GM21526 (cell line): ENCODE results near the gene BDKRB2.

Experiments used
- ATAC-seq: cut with Tn5 transposase; IDR thresholded peaks from one replicate; pipeline ENCODE4 v1.9.1; 2021; ENCODE audit warnings: moderate library complexity; ENCODE audit not compliant: unreplicated experiment, low FRiP score

The BDKRB2 gene

DNA sequence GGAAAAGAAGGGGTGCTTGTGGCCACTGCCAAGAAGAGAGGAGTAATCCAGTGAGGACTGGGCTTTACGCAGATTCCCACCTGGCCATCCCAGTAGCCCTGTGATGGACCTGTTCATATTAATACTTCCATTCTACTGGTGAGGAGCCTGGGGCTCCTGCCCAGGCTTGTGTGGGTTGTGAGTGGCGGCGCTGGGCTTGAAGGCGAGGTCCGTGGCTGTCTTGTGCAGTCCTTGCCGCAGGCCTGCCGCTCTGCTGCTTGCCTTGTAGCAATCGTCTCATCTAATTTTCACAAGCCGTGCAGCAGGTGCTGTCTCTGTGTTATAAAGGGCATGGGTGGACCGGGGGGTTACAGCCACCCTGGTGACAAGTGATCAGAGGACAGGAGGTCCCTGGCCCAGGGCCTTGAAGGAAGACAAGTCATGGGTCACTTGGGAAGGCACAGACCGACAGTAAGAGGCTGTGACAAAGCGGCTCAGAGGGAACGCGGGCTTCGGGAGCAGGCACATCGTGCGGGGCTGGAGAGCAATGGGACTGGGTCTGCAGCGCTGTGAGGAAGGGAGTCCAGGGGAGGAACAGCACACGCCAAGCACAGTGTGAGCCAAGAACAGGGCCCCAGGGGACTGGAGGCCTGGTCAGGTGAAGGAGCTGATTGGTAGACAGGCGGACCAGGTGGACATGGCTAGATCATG is 7.3 kb upstream of the BDKRB2 start:
- ATAC-seq, result no peak

DNA sequence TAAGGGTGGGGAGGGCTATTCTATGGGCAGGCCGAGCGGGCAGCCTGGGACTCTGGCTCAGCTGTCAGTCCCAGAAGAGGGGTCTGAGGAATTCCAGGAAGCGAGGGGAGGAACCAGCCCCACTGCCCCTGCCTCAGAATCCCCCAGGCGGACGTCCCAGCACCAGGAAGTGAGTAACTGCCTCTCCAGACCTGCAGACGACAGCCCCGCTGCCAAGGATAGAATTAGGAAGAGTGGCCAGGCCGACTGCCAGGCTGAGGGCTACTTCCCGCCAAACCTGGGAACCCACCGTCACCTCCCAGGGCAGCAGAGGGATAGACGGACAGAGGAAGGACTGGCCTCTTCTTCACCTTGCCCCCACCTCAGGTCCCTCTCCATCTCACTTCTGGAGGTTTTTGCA is 6.7 kb upstream of the BDKRB2 start:
- no peak for ATAC-seq

DNA sequence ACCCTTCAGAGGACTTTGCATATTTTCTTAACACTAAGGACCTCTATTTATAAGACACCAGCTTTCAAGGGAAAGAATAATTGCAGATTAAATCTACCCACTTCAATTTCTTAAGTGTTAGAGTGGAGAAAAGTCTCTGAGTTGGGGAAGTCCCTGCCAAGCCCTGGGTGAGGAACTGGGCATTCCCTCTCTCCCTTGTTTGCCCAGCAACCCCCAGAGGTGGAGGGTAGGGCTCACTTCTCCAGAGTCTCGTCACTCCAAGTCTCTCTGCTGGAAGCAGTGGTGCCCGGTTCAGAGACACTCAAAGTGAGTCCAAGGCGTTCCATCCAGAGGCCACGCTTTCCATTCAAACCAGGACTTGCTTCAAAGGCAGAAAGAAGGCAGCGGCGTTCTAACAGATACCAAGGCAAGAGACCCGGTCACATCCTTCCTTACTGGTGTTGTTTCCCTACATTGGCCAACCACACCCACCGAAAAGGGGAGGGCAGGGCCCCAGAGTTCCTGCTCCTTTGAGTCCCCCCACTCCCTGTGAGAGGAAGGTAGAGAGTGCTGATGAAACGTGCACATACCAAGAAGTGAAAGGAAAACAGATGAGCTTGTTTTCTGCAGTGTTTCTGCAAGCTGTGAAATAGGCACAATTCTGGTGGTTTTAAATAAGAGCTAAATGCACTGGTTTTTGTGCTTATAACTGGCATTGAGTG is 6.1 kb upstream of the BDKRB2 start:
- no peak for ATAC-seq

DNA sequence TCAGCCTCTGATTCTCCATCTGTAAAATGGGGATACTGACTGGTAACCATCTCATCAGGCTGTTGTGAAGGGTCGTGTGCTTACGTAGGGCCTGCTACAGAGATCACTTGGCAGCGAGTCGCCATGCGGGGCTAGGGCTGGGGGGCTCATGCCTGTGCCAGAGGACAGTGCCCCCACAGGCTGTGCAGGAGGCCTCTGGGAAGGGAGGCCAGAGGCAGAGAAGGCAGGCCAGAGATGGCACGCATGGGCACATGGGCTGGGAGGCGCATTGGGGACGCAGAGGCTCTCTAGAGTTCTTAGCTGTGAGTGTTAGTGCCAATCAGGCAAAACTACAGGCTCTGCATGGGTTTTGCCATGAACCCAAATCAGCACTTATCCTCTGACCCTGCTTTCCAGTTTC is 3.5 kb upstream of the BDKRB2 start:
- no peak for ATAC-seq

DNA sequence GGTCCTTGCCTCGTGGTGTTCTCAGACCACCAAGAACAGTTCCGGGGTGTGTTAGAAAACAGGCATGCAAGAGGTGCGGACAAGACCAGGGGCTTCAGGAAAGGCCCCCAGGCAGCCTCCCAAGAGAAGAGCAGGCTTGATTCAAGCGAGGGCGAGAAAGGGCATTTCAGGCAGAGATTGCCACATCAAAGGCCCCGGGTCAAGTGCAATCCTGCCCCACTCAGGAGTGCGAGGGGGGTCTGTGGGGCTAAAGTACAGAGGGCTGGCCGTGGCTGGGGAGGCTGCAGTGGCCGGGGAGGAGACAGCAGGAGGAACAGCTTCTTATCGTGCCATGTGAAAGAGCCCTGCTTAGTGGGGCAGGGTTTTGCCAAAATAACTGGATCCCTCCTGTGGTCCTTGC is 2.7 kb upstream of the BDKRB2 start:
- no peak for ATAC-seq

DNA sequence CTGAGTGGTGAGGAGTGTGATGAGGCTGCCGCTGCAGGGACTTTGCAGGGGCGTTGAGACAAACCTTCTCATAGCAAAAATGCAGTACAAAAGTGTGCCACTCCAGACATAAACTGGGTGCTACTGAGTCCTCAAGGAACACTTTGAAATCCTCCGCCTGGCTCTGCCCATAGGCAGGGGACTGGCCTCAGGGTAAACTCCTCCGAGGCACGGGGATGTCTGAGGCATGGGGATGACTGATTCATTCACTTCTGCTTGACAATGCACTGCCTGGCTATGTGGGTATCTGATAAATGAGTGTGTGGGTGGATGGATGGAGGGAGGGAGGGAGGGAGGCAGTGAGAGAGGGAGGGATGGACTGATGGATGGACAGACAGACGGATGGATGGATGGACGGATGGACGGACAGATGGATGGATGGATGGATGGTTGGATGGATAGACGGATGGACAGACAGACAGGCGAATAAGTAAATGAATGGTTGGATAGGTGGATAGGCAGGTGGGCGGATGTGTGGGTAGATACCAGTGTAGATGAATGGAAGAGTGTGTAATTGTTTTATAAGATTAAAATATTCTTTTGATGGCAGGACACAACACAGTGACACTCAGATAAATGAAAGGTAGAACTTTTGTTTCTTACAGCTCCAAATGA is 2.1 kb upstream of the BDKRB2 start:
- no peak for ATAC-seq

DNA sequence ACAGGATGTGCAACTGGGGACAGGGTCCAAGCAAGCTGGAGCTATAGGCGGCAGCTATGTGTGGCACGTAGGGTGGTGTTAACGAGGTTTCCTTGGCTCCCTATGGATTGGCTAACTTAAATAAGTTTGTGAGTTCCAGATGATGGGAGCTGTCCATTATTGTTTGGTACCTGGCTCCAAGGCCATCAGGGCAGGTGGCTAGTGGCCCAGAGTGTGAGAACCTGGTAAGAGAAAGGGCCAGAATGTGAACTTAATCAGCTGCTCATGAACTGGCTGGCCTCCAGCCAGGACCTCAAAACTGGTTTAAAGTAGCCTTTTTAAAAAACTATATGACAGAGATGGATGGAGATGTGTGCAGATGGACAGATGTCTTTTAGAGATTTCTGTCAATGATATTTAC is 1.5 kb upstream of the BDKRB2 start:
- no peak for ATAC-seq

DNA sequence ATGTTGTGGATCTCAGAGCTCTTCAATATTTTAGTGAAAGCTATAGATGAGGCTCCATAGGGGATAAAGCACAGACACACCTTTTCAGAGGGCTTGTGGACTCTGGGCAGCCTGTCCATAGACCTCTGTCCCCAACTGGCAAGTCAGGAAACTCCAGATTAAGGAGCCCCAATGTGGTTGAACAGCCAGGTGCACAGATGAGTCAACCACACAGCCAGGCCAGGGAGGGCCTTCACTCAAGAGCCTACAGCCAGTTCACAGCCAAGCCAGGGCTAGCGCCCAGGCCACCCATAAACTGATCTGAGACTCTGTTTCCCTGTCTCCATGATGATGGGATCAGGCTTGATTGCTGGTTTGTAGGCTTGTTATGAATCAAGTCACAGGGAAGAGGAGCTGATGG is 1.0 kb upstream of the BDKRB2 start:
- no peak for ATAC-seq

DNA sequence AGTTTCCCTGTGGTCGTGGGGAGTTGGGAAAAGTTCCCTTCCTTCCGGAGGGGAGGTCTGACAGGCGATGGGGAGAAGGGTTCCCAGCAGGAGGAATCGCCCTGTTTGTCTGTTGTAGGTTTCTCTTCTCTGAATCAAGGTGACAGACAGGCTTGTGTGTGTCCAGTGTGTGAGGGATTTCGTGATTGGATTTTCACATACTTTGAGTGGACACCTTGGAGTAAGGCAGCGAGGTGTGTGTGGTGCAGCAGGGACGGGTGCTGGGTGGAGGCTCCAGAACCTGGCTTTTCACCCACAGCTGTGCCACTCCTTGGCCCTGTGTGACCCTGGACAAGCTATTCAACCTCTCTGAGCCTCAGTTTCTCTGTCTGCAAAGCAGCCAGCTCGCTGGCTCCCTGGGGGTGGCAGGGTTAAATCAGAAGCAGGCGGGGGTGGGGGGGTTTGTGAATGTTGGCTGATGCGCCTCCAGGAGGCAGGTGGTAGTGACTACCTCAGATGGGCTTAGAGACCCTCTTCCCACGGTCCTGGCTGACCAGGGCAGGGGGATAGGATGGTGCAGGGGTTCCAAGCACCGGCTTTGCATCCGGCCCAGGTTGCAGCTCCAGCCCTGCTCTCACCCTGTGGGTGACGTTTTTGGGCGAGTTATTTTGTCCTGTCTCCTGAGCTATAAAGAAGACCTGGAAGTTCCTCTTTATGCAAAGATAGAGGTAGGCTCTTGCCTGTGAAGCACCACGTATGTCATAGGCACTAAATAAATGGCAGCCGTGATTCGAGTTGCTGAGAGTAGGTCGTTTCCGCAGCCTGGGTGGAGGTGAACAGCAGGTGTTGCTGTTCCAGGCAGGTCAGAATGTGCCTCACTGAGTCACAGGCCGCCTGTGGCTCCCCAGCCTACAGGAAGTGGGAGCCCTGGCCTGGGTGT is 679 bp downstream of the BDKRB2 start:
- no peak for ATAC-seq

DNA sequence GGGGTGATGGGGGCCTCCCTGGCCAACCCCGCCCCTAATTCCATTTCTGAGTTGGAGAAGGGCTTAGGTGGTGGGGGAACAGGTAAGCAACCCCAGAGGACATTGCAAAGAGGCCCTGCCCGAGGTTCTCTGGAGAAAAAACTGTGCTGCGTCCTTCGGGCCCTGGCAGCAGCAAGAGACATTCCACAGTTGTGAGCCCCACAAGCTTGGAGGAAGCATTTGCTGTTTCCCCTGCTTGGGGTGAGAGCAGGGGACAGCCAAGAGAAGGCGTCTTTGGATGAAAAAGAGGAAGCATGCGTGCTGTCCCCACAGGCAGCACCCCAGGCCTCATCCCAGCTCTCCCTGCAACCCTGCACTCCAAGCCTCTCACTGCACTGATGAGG is 1.3 kb downstream of the BDKRB2 start:
- ATAC-seq, result no peak

DNA sequence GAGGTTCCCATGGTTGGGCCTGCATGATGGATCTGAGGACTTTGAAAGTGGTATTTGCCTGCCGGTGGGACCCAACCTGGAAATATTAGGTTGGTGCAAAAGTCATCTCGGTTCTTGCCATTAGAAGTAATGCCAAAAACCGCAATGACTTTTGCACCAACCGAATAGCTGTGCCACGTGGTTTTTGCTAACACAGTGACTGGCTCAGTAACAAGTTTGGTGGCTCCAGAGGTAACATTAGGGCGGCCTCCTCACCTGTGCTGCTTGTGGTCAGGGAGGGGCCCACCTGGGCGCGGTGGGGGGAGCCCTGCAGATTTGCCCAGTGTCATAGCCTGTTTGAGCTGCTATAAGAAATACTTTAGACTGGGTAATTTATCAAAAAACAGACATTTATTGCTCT is 1.8 kb downstream of the BDKRB2 start:
- ATAC-seq, result no peak

DNA sequence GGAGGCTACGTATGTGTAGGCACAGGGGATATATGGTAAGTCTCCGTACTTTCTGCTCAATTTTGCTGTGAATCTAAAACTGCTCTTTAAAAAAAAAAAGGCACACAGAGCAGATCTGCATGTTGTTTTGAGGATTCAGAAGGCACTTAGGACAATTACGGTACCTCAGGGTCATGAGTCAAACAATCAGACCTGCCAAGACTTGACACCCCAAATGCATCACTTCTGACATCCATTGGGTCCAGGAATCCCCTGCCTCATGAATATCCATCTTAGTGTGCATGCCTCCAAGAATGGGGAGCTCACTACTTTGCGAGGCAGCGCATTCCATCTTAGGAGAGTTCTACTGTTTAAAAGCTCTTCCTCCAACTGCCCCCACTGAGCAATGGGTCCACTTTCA is 3.0 kb downstream of the BDKRB2 start:
- ATAC-seq, result no peak

DNA sequence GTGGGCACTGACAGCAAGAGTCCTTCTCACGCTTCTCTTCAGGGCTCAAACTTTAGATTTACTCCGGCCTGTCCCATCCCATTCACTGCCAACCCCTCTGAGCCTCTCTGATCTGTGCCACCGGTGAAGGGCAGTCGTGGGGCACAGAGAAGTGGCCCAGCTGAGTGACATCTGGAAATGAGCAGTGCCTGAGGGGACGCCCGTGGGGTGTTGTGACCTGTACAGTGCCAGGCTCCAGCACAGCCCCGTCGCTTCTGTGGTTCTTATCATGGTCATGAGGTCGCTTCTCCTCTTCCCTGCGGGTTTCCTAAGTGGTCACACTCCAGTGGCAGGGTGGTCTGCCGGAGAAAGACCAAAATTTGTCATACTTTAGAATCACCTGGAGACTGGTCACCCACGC is 4.1 kb downstream of the BDKRB2 start:
- ATAC-seq, result no peak

DNA sequence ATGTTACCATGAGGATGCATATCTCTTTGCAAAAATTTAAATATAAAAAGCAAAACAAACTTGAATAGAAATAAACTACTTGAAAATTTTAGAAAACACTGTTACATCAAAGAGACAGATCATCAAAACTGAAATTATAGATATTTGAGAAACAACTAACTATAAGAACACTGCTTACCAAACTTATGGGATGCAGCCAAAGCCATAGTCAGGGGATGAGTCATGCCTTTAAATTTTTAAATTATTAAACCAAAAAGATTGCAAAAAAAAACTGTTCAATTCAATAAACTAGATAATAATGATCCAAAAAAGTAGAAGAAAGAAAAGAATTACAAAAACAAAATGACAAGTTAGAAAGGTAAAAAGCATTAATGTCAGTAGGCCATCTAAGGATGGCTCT is 7.5 kb downstream of the BDKRB2 start:
- ATAC-seq, result no peak

DNA sequence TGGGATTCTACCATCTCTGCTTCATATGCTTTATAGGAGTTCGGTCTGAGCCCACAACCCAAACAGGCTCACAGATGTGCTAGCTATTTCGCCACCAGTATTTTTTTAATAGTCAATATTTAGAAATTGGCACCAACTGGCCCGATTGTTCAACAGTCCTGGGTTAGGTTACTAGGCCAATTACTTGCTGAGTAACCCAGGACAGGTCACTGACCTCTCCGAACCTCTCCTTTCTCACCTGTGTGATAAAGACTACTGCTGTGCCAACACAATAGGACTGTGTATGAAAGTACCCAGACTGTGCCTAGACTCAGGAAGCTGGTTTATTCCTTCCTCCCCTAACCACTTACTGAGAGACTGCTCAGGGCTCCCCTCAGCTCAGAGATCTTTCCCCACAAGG is 8.3 kb downstream of the BDKRB2 start:
- no peak for ATAC-seq

DNA sequence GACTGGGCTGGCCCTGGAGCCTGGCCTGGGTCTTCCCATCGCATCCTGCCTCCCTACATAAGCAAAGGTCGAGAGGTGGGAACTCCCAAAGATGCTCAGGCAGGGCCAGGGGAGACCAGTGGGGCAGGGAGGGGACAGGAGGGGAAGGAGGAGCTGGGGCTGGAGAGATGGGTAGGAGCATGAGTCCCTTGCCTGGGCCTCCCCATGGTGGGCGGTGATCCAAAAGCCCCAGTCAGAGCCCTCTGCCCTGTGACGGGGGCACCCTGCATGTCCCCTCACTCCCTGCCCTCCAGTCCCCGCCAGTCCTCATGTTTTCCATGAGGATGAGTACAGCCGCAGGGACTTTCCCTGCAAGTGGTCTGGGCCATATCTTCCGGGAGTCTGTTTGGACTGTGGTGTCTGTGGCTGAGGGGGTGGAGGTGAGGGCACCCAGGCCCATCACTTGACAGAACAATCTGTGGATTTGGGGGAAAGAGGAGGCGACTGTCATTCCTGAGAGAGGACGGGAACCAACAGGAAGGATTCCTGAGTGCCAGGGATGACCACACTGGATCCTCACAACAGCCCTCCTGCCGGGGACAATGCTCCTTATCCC is 9.3 kb downstream of the BDKRB2 start:
- no peak for ATAC-seq

DNA sequence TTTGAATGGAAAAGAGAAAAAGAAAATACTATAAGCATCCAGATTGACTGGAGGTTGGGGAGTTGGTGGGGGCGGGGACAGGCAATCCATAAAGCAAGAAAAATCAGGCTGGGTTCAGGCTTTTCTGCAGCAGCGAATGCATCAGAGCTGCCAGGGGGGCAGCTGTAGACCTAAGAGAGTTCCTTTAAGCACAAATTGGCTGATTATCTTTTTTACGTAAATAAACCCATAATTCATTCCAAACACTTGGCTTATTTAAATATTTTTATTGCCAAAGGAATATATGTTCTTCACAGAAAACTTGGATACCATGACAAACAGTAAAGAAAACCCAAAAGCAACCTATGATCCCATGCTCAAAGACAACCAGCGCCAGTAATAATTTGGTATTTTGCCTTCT is 10.2 kb downstream of the BDKRB2 start:
- no peak for ATAC-seq

DNA sequence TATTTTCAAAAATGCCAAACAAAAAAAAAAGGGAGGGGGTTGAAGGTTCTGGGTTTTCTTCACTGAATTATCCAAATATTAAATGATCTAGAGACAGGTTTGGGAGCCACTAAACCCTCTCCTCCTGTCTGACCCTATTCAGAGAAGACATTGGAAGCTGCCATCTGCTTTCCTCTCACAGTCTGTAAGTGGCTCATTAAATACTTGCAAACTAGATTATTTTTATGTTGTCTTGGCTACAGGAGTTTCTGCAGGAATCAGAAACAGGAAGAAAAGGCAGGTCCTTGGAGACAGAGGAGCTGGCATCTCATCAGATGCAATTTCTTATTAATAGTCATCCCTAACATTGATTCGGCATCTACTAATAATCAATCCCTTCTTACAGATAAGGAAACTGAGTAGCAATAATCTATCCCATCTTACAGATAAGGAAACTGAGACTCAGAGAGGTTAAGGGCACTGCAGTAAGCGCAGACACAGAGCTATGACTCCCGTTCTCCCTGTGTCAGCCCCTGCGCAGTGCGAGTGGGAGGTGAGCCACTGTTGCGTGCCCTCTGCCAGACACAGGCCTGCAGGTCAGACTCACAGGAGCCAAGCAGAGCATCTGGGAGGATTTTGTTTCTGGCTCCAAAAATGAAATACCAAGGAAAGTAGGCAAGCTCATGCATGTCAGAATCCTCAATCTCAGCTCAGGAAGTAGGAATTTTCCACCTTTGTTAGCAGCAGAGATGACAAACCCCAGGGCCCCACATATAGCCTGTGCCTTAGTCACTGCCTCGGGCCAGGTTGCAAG is 11.0 kb downstream of the BDKRB2 start:
- no peak for ATAC-seq

DNA sequence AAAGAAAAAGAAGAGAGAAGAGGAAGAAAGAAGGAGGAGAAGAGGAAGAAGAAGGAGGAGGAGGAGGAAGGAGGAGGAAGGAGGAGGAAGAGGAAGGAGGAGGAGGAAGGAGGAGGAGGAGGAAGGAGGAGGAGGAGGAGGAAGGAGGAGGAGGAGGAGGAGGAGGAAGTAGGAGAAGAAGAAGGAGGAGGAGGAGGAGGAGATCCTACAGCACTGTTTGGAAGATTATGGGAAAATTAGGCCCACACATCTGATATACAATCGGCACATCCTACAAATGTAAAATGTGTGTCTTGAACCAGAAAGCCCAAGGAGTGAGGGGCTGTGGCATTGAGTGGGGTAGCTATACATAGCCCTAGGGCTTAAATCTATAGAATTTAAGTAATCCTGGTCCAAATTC is 12.0 kb downstream of the BDKRB2 start:
- no peak for ATAC-seq

DNA sequence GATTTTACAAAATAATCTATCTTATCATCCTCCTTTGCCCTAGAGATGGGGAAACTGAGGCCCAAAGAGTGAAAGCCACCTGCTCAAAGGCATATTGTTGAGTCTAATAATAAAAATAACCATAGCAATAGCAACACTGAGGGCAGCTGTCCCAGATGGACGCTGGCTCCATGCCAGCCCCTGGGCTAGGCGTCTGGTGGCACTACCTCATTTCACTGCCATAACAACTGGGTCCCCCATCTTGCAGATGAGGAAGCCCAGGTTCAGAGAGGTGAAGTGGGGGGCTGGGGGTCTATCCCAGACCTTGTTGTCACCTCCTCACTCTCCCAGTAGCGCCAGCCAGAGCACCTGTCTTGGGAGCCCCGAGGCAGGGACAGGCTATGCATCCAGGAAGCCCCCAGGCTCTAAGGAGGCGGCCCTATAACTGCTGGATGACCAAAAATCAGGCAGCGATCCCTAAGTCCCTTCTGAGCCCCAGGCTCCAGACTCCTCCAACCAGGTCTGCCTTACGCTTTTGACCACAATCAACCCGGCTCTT is 12.8 kb downstream of the BDKRB2 start:
- no peak for ATAC-seq
